HepG2 (cell line): ENCODE measurements around the gene NENF. TPM values are rescaled to one million over a fixed set of nuclear protein-coding genes. Genes with fewer than 3 reads are reported as not detected.

Experiments used
- ATAC-seq: fragments of 200-7000 bp; cut with Tn5 transposase; 3 replicates; pipeline ENCODE4 v1.9.1; 2020; ENCODE audit warnings: mild to moderate bottlenecking, moderate library complexity
- BruUV-seq: library from RNA; stranded (reverse); fragments of 400-500 nt; replicated peaks from 2 replicates; lab custom pipeline; 2021; lab: Mats Ljungman, UMichigan
- CTCF ChIA-PET: fragments of 300-600 bp; formaldehyde crosslinking; extraction: SDS; loops from one replicate; lab custom pipeline; 2021; ENCODE audit warnings: low total read pairs, inconsistent platforms, low intra/inter-chr PET ratio; lab: Yijun Ruan, JAX
- POLR2A ChIA-PET: fragments of 350-600 bp; sonication (Branson Sonifier 250); formaldehyde crosslinking; loops from one replicate; lab custom pipeline; 2020; ENCODE audit warnings: antibody characterized with exemption, inconsistent platforms; lab: Yijun Ruan, JAX
- DNase-seq: peaks from one replicate; pipeline ENCODE4 v3.0.0-alpha.2; 2015; ENCODE audit warnings: low spot score
- FAIRE-seq: peaks from 3 replicates; lab custom pipeline; 2011; peaks lifted over from hg19 to GRCh38; lab: Jason Lieb, UNC
- H2AFZ ChIP-seq: one replicate; pipeline ENCODE4 v1.6.1; 2011; ENCODE audit warnings: low read length, inconsistent platforms
- H3K27ac ChIP-seq: fragments of 300-600 bp; 3 replicates; pipeline ENCODE4 v1.8.0; 2011; ENCODE audit warnings: mixed run types, mild to moderate bottlenecking, mixed read lengths, low read length, inconsistent platforms; ENCODE audit not compliant: insufficient read depth; ENCODE audit errors: extremely low read length
- H3K27me3 ChIP-seq, 2 experiments: fragments of 200-600 bp in 1 of 2; 2 replicates in 1 of 2; 3 replicates in 1 of 2; pipeline versions ENCODE4 v1.6.0 to v1.8.0; 2011; ENCODE audit warnings: low read length in 2 of 2, mild to moderate bottlenecking in 2 of 2, moderate library complexity in 2 of 2, inconsistent platforms in 1 of 2; ENCODE audit not compliant: insufficient read depth in 2 of 2, control insufficient read depth in 1 of 2
- H3K36me3 ChIP-seq, 2 experiments: fragments of 200-600 bp in 1 of 2; replicated peaks in 1 of 2; 2 replicates in 1 of 2; 3 replicates in 1 of 2; pipeline versions ENCODE4 v1.5.1 to v1.8.0; 2011; ENCODE audit warnings: low read length in 2 of 2, inconsistent platforms in 1 of 2; ENCODE audit not compliant: insufficient read depth in 2 of 2, control insufficient read depth in 1 of 2
- H3K4me1 ChIP-seq: 2 replicates; pipeline ENCODE4 v1.5.1; 2012; ENCODE audit warnings: low read length, inconsistent platforms; ENCODE audit not compliant: insufficient read depth
- H3K4me2 ChIP-seq: 2 replicates; pipeline ENCODE4 v1.6.0; 2011; ENCODE audit warnings: low read depth, low read length, inconsistent platforms
- H3K4me3 ChIP-seq, 3 experiments: fragments of 200-600 bp in 1 of 3; sonication (generic), shearing (Covaris generic) in 1 of 3; replicated peaks in 1 of 3; 2 replicates each; pipeline ENCODE4 v1.5.1; 2011 to 2016; ENCODE audit warnings: low read length in 3 of 3, inconsistent platforms in 2 of 3, low read depth in 2 of 3, mild to moderate bottlenecking in 2 of 3, control low read depth in 1 of 3, mixed read lengths in 1 of 3; ENCODE audit not compliant: insufficient read depth in 1 of 3
- H3K79me2 ChIP-seq: one replicate; pipeline ENCODE4 v1.6.1; 2011; ENCODE audit warnings: low read length, inconsistent platforms; ENCODE audit not compliant: insufficient read depth
- H3K9ac ChIP-seq: 2 replicates; pipeline ENCODE4 v1.6.0; 2011; ENCODE audit warnings: mild to moderate bottlenecking, low read depth, low read length, inconsistent platforms; ENCODE audit not compliant: insufficient read depth
- H3K9me3 ChIP-seq: 2 replicates; pipeline ENCODE4 v1.5.1; 2012; ENCODE audit warnings: mild to moderate bottlenecking, low read length
- H4K20me1 ChIP-seq: 2 replicates; pipeline ENCODE4 v1.6.0; 2011; ENCODE audit warnings: inconsistent platforms, mild to moderate bottlenecking, low read length, moderate library complexity; ENCODE audit not compliant: insufficient read depth
- CBX5 ChIP-seq: sonication (generic); formaldehyde crosslinking; IDR thresholded peaks from 2 replicates; pipeline ENCODE4 v1.4.0; 2020; ENCODE audit warnings: missing genetic modification reagents, borderline replicate concordance
- HNF4A ChIP-seq: sonication (generic); formaldehyde crosslinking; IDR thresholded peaks from 2 replicates; pipeline ENCODE4 v1.4.0; 2020; ENCODE audit warnings: missing genetic modification reagents
- REXO4 ChIP-seq: sonication (generic); formaldehyde crosslinking; IDR thresholded peaks from 2 replicates; pipeline ENCODE4 v1.8.0; 2022; ENCODE audit warnings: missing genetic modification reagents, mild to moderate bottlenecking, borderline replicate concordance
- RXRA ChIP-seq: sonication (generic); formaldehyde crosslinking; IDR thresholded peaks from 2 replicates; pipeline ENCODE4 v1.5.1; 2020; ENCODE audit warnings: missing genetic modification reagents
- TOPORS ChIP-seq: sonication (generic); formaldehyde crosslinking; IDR thresholded peaks from 2 replicates; pipeline ENCODE4 v1.8.0; 2023; ENCODE audit warnings: mild to moderate bottlenecking, missing genetic modification reagents
- ZBTB21 ChIP-seq: sonication (generic); formaldehyde crosslinking; IDR thresholded peaks from 2 replicates; pipeline ENCODE4 v1.4.0; 2020; ENCODE audit warnings: missing genetic modification reagents
- ZNF766 ChIP-seq: sonication (generic); formaldehyde crosslinking; IDR thresholded peaks from 2 replicates; pipeline ENCODE4 v1.5.0; 2020; ENCODE audit warnings: missing genetic modification reagents, borderline replicate concordance
- WGBS: methylation state at CpG from one replicate; pipeline ENCODE4 v1.1.6; 2017; ENCODE audit warnings: low lambda C conversion rate; 5-methylcytosine and 5-hydroxymethylcytosine counted together
- in situ Hi-C: cut with HindIII; loops from 2 replicates; pipeline ENCODE4 v1.10.0; 2017; ENCODE audit warnings: low pct_unique_long_range_greater_than_20kb; ENCODE audit not compliant: extremely low pct_ligation_motif_present
- intact Hi-C: fragments of 100-400 bp; cut with micrococcal nuclease; formaldehyde crosslinking; loops from one replicate; pipeline ENCODE4 v1.10.0; 2022; ENCODE audit not compliant: unreplicated experiment
- polyA plus RNA-seq, 8 experiments: library from polyadenylated mRNA; depleted of rRNA in 3 of 8; stranded (reverse) in 7 of 8; unstranded in 1 of 8; fragments of >200 nt; fragmentation: Illumina TruSeq in 4 of 8; extraction: Trizol in 4 of 8; gene quantifications; 2 replicates each; pipeline versions ENCODE4 v1.2.1 to v1.2.3, GENCODE V29; 2011 to 2016; ENCODE audit warnings: low read depth in 4 of 8, missing spikeins in 1 of 8, mixed read lengths in 1 of 8; ENCODE audit not compliant: insufficient read depth in 1 of 8
- total RNA-seq, 5 experiments: library from RNA; depleted of rRNA; stranded (reverse); fragments of >200 nt; fragmentation: Illumina TruSeq; extraction: Trizol; gene quantifications; 2 replicates each; pipeline ENCODE4 v1.2.3, GENCODE V29; 2016; ENCODE audit warnings: low read depth in 1 of 5
- TF ChIP-seq, protein P1 (sequence below): sonication (generic); formaldehyde crosslinking; IDR thresholded peaks from 2 replicates; pipeline ENCODE4 v1.4.0; 2020; ENCODE audit warnings: low read depth, mild to moderate bottlenecking, missing genetic modification reagents
- TF ChIP-seq, protein P2 (sequence below): sonication (generic); formaldehyde crosslinking; IDR thresholded peaks from 2 replicates; pipeline ENCODE4 v1.4.0; 2020; ENCODE audit warnings: missing genetic modification reagents
- TF ChIP-seq, protein P3 (sequence below): sonication (generic); formaldehyde crosslinking; IDR thresholded peaks from 2 replicates; pipeline ENCODE4 v1.4.0; 2020; ENCODE audit warnings: low read depth, missing genetic modification reagents
- TF ChIP-seq, protein P4 (sequence below): sonication (generic); formaldehyde crosslinking; conservative IDR thresholded peaks from 2 replicates; pipeline ENCODE4 v1.8.0; 2022; ENCODE audit warnings: mild to moderate bottlenecking, moderate library complexity, missing genetic modification reagents
- TF ChIP-seq, protein P5 (sequence below): sonication (generic); formaldehyde crosslinking; IDR thresholded peaks from 2 replicates; pipeline ENCODE4 v1.8.1; 2023; ENCODE audit warnings: mild to moderate bottlenecking, missing genetic modification reagents

The NENF gene
- total and polyA plus RNA-seq, 2 of the 13 experiments (the other 11 are each of a cell fraction or from before 2014, with no cell fraction given), result 31.7 to 40.4 TPM

DNA sequence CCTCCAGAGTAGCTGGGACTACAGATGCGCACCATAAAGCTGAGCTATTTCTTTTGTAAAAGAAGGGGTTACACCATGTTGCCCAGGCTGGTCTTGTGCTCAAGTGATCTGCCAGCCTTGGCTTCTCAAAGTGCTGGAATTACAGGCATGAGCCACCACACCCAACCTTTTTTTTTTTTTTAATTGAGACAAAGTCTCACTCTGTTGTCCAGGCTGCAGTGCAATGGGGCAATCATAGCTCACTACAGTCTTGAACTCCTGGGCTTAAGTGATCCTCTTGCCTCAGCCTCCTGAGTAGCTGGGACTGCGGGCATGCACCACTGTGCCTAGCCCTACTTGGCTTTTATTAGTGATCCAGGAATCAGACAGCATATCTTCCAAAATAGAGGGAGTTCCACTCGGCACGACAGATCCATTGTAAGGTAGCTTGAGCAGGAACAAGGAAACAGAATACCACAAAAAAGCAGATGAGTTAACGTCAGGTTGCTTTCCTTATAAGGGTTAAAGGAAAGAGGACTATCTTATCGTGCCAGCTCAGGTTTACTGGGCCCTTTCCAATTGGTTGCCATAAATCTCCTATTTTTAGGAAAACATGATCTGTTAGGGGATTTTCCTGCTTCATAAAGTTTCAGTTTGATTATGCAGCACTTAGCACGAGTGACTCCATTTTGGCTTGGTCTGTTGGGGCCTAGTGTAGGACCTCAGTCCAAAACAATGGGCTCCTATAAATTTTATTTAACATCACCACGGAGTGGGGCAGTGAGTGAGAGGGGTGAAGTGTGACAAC lies 45.2 kb downstream of the NENF start:
- H3K27ac ChIP-seq, result no peak overlapping the region
- H3K4me3 ChIP-seq, result no peak overlapping the region
- in situ Hi-C loops, result loop anchor here (10.0 kb wide), 1 partner anchor 147 kb away; a partner anchor contains a TSS
- no peaks in the 10 kb centered on the region for H4K20me1 ChIP-seq
- ATAC-seq (no peak), FAIRE-seq (no peak), DNase-seq (no peak)
- no peak overlapping the region for H2AFZ ChIP-seq
- H3K4me1 ChIP-seq, result peaks cover 5% of the 10 kb centered on the region; the same call in 1 of the 2 replicates
- no peaks in the 10 kb centered on the region for H3K79me2 ChIP-seq
- no peak overlapping the region for H3K4me2 ChIP-seq
- WGBS, result 62% methylated on average over 8 of the region's 8 CpGs
- no peaks in the 10 kb centered on the region for H3K36me3 ChIP-seq
- H3K27me3 ChIP-seq, result peaks cover 3 to 24% of the 10 kb centered on the region in 2 experiments; a peak in 2 of 5 replicates
- POLR2A ChIA-PET, result interaction anchor here (1.8 to 2.0 kb wide), 2 partner anchors 81 to 130 kb away, joined by 4 to 14 read pairs; partner anchors contain the start of gene ATF3
- H3K9me3 ChIP-seq, result no peaks in the 10 kb centered on the region
- CTCF ChIA-PET, result interaction anchor here (1.1 to 1.8 kb wide), 2 partner anchors 152 to 304 kb away, joined by 6 to 12 read pairs; no protein-coding TSS in a partner anchor
- intact Hi-C loops, result loop anchor here (1.0 to 10.0 kb wide), 5 partner anchors 39 to 307 kb away; partner anchors contain the start of gene ATF3
- no peak overlapping the region for H3K9ac ChIP-seq
- BruUV-seq, result no TSS peak
- TF ChIP-seq CBX5 (CRISPR knock-in tag) (no peak), REXO4 (CRISPR knock-in tag) (no peak), TOPORS (CRISPR knock-in tag) (no peak), HNF4A (CRISPR knock-in tag) (no peak), ZBTB21 (CRISPR knock-in tag) (no peak), ZNF766 (no peak), RXRA (CRISPR knock-in tag) (no peak)
- TF ChIP-seq, protein P1, sequence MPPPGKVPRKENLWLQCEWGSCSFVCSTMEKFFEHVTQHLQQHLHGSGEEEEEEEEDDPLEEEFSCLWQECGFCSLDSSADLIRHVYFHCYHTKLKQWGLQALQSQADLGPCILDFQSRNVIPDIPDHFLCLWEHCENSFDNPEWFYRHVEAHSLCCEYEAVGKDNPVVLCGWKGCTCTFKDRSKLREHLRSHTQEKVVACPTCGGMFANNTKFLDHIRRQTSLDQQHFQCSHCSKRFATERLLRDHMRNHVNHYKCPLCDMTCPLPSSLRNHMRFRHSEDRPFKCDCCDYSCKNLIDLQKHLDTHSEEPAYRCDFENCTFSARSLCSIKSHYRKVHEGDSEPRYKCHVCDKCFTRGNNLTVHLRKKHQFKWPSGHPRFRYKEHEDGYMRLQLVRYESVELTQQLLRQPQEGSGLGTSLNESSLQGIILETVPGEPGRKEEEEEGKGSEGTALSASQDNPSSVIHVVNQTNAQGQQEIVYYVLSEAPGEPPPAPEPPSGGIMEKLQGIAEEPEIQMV, result no peak
- TF ChIP-seq, protein P2, sequence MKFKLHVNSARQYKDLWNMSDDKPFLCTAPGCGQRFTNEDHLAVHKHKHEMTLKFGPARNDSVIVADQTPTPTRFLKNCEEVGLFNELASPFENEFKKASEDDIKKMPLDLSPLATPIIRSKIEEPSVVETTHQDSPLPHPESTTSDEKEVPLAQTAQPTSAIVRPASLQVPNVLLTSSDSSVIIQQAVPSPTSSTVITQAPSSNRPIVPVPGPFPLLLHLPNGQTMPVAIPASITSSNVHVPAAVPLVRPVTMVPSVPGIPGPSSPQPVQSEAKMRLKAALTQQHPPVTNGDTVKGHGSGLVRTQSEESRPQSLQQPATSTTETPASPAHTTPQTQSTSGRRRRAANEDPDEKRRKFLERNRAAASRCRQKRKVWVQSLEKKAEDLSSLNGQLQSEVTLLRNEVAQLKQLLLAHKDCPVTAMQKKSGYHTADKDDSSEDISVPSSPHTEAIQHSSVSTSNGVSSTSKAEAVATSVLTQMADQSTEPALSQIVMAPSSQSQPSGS (CRISPR knock-in tag), result no peak
- TF ChIP-seq, protein P3, sequence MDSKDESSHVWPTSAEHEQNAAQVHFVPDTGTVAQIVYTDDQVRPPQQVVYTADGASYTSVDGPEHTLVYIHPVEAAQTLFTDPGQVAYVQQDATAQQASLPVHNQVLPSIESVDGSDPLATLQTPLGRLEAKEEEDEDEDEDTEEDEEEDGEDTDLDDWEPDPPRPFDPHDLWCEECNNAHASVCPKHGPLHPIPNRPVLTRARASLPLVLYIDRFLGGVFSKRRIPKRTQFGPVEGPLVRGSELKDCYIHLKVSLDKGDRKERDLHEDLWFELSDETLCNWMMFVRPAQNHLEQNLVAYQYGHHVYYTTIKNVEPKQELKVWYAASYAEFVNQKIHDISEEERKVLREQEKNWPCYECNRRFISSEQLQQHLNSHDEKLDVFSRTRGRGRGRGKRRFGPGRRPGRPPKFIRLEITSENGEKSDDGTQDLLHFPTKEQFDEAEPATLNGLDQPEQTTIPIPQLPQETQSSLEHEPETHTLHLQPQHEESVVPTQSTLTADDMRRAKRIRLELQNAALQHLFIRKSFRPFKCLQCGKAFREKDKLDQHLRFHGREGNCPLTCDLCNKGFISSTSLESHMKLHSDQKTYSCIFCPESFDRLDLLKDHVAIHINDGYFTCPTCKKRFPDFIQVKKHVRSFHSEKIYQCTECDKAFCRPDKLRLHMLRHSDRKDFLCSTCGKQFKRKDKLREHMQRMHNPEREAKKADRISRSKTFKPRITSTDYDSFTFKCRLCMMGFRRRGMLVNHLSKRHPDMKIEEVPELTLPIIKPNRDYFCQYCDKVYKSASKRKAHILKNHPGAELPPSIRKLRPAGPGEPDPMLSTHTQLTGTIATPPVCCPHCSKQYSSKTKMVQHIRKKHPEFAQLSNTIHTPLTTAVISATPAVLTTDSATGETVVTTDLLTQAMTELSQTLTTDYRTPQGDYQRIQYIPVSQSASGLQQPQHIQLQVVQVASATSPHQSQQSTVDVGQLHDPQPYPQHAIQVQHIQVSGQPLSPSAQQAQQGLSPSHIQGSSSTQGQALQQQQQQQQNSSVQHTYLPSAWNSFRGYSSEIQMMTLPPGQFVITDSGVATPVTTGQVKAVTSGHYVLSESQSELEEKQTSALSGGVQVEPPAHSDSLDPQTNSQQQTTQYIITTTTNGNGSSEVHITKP (CRISPR knock-in tag), result no peak
- TF ChIP-seq, protein P4, sequence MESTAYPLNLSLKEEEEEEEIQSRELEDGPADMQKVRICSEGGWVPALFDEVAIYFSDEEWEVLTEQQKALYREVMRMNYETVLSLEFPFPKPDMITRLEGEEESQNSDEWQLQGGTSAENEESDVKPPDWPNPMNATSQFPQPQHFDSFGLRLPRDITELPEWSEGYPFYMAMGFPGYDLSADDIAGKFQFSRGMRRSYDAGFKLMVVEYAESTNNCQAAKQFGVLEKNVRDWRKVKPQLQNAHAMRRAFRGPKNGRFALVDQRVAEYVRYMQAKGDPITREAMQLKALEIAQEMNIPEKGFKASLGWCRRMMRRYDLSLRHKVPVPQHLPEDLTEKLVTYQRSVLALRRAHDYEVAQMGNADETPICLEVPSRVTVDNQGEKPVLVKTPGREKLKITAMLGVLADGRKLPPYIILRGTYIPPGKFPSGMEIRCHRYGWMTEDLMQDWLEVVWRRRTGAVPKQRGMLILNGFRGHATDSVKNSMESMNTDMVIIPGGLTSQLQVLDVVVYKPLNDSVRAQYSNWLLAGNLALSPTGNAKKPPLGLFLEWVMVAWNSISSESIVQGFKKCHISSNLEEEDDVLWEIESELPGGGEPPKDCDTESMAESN (CRISPR knock-in tag), result no peak
- TF ChIP-seq, protein P5, sequence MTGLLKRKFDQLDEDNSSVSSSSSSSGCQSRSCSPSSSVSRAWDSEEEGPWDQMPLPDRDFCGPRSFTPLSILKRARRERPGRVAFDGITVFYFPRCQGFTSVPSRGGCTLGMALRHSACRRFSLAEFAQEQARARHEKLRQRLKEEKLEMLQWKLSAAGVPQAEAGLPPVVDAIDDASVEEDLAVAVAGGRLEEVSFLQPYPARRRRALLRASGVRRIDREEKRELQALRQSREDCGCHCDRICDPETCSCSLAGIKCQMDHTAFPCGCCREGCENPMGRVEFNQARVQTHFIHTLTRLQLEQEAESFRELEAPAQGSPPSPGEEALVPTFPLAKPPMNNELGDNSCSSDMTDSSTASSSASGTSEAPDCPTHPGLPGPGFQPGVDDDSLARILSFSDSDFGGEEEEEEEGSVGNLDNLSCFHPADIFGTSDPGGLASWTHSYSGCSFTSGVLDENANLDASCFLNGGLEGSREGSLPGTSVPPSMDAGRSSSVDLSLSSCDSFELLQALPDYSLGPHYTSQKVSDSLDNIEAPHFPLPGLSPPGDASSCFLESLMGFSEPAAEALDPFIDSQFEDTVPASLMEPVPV (CRISPR knock-in tag), result no peak
